Activated CD8-positive, alpha-beta T cell treated with anti-CD3 and anti-CD28 coated beads for 36 hours (primary cell): Measurements from ENCODE around the gene TMEM233. TPM values are rescaled to one million over a fixed set of nuclear protein-coding genes. Genes with fewer than 3 reads are reported as not detected.

Experiments
- ATAC-seq: fragments of 200-7000 bp; cut with Tn5 transposase; one replicate; pipeline ENCODE4 v1.10.0; 2021; ENCODE audit warnings: mild to moderate bottlenecking, moderate library complexity
- CTCF ChIA-PET: fragments of 350-600 bp; sonication (Branson Sonifier 250); formaldehyde crosslinking; loops from one replicate; lab custom pipeline; 2021; ENCODE audit warnings: antibody characterized with exemption; lab: Charles Lee
- POLR2A ChIA-PET: fragments of 350-600 bp; sonication (Branson Sonifier 250); formaldehyde crosslinking; loops from one replicate; lab custom pipeline; 2021; ENCODE audit warnings: antibody characterized with exemption; lab: Charles Lee
- DNase-seq: peaks from one replicate; pipeline ENCODE4 v3.0.0-alpha.2; 2020
- H3K27ac Mint-ChIP-seq: one replicate; pipeline ENCODE4 v1.8.0; 2021; ENCODE audit warnings: mild to moderate bottlenecking, mixed read lengths
- H3K27me3 Mint-ChIP-seq: one replicate; pipeline ENCODE4 v1.8.0; 2021; ENCODE audit warnings: mixed read lengths
- H3K36me3 Mint-ChIP-seq: one replicate; pipeline ENCODE4 v1.8.0; 2021; ENCODE audit warnings: low read depth, mixed read lengths
- H3K4me1 Mint-ChIP-seq: one replicate; pipeline ENCODE4 v1.8.0; 2021; ENCODE audit warnings: low read depth, mixed read lengths
- H3K4me3 Mint-ChIP-seq: one replicate; pipeline ENCODE4 v1.8.0; 2021; ENCODE audit warnings: mild to moderate bottlenecking, moderate library complexity, mixed read lengths
- H3K9me3 Mint-ChIP-seq: one replicate; pipeline ENCODE4 v1.8.0; 2021; ENCODE audit warnings: mixed read lengths
- intact Hi-C: fragments of 100-400 bp; cut with micrococcal nuclease; formaldehyde crosslinking; loops from one replicate; pipeline ENCODE4 v1.10.0; 2022
- total RNA-seq, 2 experiments: library from RNA; stranded (reverse); gene quantifications; one replicate each; pipeline ENCODE4 v1.2.3, GENCODE V29; 2021
- TF ChIP-seq, protein P1 (sequence below): fragments of 200-600 bp; IDR thresholded peaks from one replicate; pipeline ENCODE4 v1.8.0; 2022; ENCODE audit warnings: antibody characterized with exemption, mild to moderate bottlenecking

TMEM233 gene
- total RNA-seq, 2 experiments from 2014 or later, result not detected

DNA sequence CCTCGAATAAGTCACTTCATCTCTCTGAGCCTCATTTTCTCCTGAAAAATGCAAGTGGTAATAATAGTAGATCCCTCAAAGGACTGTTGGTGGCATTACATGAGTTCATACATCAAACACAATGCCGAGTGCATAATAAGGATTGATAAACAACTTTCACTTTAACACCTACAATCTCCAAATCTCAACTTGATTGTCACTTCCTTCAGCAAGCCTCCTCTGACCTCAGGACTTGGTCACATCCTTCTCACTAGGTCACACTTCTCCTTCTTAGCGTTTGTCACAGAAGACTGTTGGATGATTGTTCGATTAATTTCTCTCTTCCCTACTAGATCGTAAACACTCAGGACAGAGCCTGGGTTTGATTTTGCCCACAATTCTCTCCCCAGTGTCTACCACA is 66.5 kb downstream of the TMEM233 start:
- ATAC-seq, result peak; percentile 34
- Mint-ChIP-seq H3K27ac (no peak overlapping the region), H3K27me3 (no peaks in the 10 kb centered on the region), H3K9me3 (no peaks in the 10 kb centered on the region), H3K4me3 (no peak overlapping the region), H3K36me3 (no peaks in the 10 kb centered on the region), H3K4me1 (no peaks in the 10 kb centered on the region)
- POLR2A ChIA-PET, result no interaction called here
- TF ChIP-seq, protein P1, sequence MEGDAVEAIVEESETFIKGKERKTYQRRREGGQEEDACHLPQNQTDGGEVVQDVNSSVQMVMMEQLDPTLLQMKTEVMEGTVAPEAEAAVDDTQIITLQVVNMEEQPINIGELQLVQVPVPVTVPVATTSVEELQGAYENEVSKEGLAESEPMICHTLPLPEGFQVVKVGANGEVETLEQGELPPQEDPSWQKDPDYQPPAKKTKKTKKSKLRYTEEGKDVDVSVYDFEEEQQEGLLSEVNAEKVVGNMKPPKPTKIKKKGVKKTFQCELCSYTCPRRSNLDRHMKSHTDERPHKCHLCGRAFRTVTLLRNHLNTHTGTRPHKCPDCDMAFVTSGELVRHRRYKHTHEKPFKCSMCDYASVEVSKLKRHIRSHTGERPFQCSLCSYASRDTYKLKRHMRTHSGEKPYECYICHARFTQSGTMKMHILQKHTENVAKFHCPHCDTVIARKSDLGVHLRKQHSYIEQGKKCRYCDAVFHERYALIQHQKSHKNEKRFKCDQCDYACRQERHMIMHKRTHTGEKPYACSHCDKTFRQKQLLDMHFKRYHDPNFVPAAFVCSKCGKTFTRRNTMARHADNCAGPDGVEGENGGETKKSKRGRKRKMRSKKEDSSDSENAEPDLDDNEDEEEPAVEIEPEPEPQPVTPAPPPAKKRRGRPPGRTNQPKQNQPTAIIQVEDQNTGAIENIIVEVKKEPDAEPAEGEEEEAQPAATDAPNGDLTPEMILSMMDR, result no peak
- no peak for DNase-seq
- intact Hi-C loops, result no loop called here
- CTCF ChIA-PET, result interaction anchor here (0.8 to 2.7 kb wide), 2 partner anchors 11 to 216 kb away, joined by 3 to 16 read pairs; no protein-coding TSS in a partner anchor

DNA sequence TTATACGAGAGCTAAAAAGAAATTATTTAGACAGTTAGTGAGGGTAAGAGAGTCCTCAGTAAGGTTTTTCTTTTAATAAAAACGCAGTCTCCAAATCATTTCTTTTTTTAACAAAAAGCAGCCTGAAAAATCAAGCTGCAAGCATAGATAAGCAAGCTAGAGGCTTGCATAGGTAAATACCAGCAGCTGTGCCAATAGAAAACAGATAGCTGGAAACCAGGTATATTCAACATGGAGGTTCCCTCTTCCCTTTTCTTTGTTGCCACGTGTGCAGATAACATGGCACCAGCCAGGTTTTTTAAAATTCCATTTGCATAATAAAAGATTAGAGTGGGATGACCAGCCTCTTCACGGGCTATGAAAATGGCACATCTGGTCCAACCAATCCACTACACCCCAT is 68.3 kb downstream of the TMEM233 start:
- H3K9me3 Mint-ChIP-seq, result no peaks in the 10 kb centered on the region
- DNase-seq, result no peak
- ChIA-PET POLR2A (no interaction called here), CTCF (interaction anchor here (1.2 to 1.6 kb wide), 2 partner anchors 8 to 12 kb away, joined by 3 to 7 read pairs; no protein-coding TSS in a partner anchor)
- no peaks in the 10 kb centered on the region for H3K36me3 Mint-ChIP-seq
- no peak overlapping the region for H3K4me3 Mint-ChIP-seq
- ATAC-seq, result no peak
- intact Hi-C loops, result no loop called here
- peaks cover 10% of the 10 kb centered on the region for H3K4me1 Mint-ChIP-seq
- H3K27ac Mint-ChIP-seq, result no peak overlapping the region
- H3K27me3 Mint-ChIP-seq, result no peaks in the 10 kb centered on the region
- TF ChIP-seq, protein P1, result no peak

DNA sequence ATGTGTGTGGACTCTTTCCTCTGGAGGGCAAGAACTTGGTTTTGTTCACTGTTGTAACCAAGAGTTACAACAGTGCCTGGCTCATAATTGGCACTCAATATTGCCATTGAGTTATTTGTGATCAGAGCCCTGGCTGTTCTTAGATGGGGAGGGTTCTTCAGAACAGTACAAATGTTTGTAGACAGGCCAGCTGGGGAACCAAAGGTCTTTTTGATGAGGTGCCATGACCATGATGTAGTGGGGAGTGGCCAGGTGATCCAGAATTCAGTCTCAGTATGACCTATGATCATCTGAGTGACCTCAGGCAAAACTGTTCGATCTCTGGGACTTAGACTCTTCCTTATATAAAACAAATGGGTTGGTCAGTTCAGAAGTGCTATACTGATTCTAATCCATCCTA is 71.1 kb downstream of the TMEM233 start:
- intact Hi-C loops, result no loop called here
- Mint-ChIP-seq H3K27me3 (no peaks in the 10 kb centered on the region), H3K4me3 (no peak overlapping the region), H3K27ac (no peak overlapping the region), H3K4me1 (peaks cover 18% of the 10 kb centered on the region), H3K9me3 (no peaks in the 10 kb centered on the region), H3K36me3 (peaks cover 8% of the 10 kb centered on the region)
- CTCF ChIA-PET, result interaction anchor here (0.8 to 1.7 kb wide), 2 partner anchors 11 to 221 kb away, joined by 3 to 5 read pairs; no protein-coding TSS in a partner anchor
- DNase-seq (no peak), ATAC-seq (no peak)
- TF ChIP-seq, protein P1, result no peak
- POLR2A ChIA-PET, result no interaction called here

DNA sequence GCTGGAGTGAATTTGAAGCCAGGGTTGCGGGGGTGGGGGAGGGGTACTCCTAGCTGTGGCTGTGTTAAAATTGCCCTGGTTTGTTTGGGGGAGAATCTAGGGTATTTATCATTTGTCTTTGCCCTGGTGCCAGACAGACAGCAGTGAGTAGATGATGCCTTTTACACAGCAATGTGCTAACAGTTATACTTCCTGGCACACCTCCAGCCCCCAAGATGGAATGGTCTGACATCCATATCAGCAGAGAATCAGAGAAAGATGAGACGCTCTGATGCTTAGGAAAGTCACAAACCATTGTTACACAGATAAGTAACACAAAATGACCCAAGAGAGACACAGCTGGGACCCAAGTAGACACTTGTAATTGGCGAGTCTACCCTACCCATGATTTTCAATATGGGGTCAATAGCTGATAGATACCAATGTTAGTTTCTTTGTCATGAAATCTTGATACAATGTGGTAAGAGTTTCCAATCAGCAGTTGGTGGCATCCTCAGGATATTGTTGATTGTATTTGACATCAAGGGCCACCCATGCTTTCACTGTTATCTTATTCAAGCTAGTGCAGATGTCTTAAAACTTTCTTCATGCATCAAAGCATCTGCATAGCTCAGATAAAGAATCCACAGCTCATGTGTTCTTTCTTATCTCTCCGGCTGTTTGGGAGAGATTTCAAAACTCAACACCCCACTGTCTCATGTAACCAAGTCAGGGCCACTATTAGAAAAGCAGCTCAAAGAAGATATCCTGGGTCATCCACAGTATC is 71.8 kb downstream of the TMEM233 start:
- Mint-ChIP-seq H3K4me3 (no peak overlapping the region), H3K9me3 (no peaks in the 10 kb centered on the region), H3K27me3 (no peaks in the 10 kb centered on the region), H3K4me1 (peaks cover 25% of the 10 kb centered on the region), H3K27ac (no peak overlapping the region), H3K36me3 (peaks cover 15% of the 10 kb centered on the region)
- intact Hi-C loops, result no loop called here
- DNase-seq (no peak), ATAC-seq (no peak)
- CTCF ChIA-PET, result interaction anchor here (0.9 to 2.0 kb wide), 6 partner anchors 9 to 1289 kb away, joined by 3 to 11 read pairs (median 3); no protein-coding TSS in a partner anchor
- TF ChIP-seq, protein P1, result no peak
- POLR2A ChIA-PET, result interaction anchor here (0.6 kb wide), 1 partner anchor 225 kb away, joined by 3 read pairs; no protein-coding TSS in a partner anchor

DNA sequence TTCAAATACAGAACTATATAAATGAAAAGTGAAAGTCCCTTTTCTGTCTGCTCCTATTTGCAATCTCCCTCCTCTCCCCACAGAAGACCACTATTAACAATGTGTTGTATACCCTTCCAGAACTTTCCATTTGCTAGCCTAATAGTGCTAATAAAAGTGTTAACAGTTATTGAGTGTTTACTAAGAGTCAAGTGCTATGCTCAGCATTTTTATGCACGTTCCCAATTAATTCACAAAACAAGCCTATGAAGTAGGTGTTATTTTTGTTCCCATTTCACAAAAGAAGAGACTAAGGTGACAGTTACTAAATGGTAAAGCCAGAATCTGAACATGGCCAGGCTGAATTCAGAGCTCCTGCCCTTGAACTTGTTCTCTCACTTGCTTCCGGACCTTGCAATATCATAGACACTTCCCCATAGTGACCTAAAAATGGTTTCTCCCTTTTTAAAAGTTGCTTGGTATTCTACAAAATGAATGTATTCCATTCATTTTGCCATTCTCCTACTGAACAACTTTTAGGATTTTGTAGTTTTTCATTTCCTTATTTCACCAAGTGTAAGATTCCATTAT is 72.7 kb downstream of the TMEM233 start:
- no peak for ATAC-seq
- peaks cover 25% of the 10 kb centered on the region for H3K36me3 Mint-ChIP-seq
- H3K4me1 Mint-ChIP-seq, result peaks cover 35% of the 10 kb centered on the region
- CTCF ChIA-PET, result interaction anchor here (0.9 to 2.0 kb wide), 6 partner anchors 8 to 1290 kb away, joined by 3 to 11 read pairs (median 3); no protein-coding TSS in a partner anchor
- TF ChIP-seq, protein P1, result no peak
- H3K9me3 Mint-ChIP-seq, result no peaks in the 10 kb centered on the region
- intact Hi-C loops, result no loop called here
- H3K4me3 Mint-ChIP-seq, result peak overlapping the region; percentile 13
- DNase-seq, result no peak
- POLR2A ChIA-PET, result no interaction called here
- peak overlapping the region; percentile 79 for H3K27ac Mint-ChIP-seq
- H3K27me3 Mint-ChIP-seq, result no peaks in the 10 kb centered on the region
